ENCODE data around the gene ZYX.
A peak's percentile ranks its signal among the peaks of the same experiment; 100 is the strongest.
"Not testable (repeated sequence)": the region's sequence is repeated elsewhere in the genome, so short reads cannot be mapped to it uniquely, and the experiment has no call there.

ZYX gene

GRCh38 chr7:143387156-143387975, 6.2 kb downstream of the ZYX start:
- DNase-seq, result no peak

DNA sequence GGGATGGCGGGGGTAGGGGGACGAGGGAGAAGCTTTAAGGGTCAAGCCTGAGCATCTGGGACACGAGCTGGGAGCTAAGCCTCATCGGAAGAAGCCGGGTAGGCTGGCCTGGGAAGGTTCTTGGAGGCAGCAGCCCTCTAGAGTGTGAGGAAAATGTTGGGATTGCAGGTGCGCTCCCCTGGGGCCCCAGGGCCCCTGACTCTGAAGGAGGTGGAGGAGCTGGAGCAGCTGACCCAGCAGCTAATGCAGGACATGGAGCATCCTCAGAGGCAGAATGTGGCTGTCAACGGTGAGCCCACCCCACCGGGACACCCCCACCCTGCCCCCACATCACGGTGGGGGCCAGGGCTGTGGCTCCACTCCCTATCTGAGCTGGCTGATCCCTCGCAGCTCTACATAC, 6.9 kb downstream of the ZYX start:
- DNase-seq, result no peak

DNA sequence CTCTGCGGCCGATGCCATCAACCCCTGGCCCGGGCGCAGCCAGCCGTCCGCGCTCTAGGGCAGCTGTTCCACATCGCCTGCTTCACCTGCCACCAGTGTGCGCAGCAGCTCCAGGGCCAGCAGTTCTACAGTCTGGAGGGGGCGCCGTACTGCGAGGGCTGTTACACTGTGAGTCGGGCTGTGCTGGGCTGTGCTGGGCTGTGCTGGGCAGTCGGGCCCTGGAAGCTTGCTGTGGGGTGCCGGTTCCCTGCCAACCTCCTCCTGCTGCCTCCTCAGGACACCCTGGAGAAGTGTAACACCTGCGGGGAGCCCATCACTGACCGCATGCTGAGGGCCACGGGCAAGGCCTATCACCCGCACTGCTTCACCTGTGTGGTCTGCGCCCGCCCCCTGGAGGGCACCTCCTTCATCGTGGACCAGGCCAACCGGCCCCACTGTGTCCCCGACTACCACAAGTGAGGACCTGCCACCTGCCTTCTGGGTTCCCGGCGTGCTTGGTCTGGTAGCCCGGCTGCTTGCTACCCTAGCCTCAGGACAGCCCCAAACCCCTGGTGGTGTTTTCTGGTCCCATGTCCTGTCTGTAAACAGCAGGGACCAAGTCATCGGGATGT, 7.5 kb downstream of the ZYX start:
- no peak for DNase-seq

DNA sequence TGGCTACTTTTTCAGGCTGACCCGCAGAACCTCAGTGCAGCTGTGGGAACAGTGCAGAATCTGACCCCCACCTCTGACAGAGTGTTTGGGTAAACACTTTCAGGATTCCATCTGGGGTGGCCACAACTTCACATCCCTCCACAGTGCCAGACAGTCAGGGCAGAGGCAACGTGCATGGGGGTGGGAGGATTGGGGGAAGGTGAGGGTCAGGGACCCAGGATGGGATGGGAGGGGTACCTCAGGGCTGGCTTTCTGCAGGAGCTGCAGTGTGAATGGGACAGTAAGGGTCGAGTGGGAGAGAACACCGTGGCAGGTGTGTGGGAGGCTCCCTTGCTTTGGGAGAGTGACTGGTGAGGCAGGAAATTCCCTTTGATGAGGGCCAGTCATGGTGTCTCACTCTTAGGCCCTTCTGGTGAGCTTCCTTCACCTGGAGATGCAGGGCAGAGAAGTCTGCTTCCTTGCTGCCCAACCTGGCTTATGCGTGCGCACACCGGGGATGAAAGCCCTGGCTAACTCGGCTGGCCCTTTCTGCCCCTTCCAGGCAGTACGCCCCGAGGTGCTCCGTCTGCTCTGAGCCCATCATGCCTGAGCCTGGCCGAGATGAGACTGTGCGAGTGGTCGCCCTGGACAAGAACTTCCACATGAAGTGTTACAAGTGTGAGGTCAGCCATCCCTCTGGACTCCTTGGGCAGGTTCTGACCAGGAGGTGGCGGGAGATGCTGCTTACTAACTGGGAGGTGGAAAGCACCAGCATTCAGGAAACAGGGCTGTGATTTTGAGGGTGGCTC, 8.4 kb downstream of the ZYX start:
- no peak for DNase-seq

DNA sequence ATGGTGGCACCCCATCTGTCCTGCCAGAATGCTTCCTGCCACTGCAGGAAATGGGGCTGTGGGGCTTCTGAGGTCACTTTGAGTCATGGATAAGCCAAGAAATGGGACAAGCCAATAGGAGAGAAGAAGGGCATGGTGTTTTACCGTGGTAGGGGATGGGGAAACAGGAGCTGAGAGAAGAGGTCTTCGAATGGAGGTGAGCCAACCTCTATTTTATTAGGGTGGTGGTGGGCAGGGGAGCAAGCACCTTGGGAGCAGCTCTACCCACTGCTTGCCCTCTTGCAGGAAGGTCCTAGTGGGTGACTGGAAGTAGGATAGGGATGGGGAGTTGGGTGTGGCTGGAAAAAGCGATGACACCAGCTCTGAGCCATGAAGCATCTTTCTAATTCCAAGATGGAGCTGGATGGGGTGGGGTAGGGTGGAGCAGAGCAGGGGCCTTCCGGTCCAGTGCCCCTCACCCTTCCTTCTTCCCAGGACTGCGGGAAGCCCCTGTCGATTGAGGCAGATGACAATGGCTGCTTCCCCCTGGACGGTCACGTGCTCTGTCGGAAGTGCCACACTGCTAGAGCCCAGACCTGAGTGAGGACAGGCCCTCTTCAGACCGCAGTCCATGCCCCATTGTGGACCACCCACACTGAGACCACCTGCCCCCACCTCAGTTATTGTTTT, 9.1 kb downstream of the ZYX start:
- DNase-seq, result no peak

- DNase-seq, result no peak
These were observed 9.7 kb downstream of the ZYX start for GRCh38 chr7:143390773-143391317.

- DNase-seq, result no peak
These were observed 10.6 kb downstream of the ZYX start for GRCh38 chr7:143391462-143392404.

DNA sequence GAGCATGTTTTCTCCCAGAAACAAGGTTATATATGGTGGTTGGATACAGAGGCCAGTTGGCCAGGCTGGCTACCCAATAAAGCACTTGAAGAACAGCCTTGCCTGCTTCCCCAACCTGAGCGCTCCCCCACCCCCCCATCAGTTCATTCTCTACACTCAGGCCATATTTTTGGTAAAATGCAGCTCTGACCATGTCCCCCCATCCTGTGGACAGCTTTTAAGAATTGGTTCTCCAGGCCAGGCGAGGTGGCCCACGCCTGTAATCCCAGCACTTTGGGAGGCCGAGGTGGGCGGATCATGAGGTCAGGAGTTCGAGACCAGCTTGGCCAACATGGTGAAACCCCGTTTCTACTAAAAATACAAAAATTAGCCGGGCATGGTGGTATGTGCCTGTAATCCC, 11.3 kb downstream of the ZYX start:
- not testable (repeated sequence) for DNase-seq

GRCh38 chr7:143392875-143393266, 11.7 kb downstream of the ZYX start:
- DNase-seq, result no peak

DNA sequence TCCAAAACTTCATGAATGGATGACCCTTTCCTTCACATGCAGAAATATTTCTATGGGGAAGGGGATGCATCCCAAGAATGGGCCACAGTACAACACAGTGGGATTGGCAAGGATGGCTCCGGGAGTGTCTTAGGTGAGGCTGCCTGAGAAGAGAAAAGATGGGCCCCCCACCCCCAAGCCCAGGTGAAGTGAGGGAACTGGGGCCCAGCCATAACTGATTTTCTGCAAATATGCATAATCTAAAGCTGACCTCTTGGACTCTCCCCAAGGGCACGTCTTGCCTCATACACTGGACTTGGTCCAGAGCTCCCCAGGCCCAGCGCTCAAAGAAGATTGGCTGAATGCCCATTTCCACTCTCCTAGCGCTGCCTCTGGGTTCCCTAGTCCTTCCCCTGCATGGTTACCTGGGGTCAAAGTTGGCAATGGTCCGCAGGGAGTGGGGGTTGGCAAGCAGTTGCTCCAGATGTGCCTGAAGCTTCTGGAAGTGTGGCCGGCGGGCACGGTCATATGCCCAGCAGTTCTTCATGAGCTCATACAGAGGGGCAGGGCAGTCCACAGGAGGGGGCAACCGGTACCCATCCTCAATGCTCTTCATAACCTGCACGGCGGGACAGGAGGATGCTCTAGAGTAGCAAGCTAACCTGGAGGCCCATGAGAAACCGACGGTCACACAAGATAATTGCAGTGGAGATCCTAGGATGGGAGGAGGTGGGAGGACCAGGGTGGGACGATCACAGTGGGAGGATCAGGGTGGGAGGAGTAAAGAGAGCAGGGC, 12.3 kb downstream of the ZYX start:
- no peak for DNase-seq

DNA sequence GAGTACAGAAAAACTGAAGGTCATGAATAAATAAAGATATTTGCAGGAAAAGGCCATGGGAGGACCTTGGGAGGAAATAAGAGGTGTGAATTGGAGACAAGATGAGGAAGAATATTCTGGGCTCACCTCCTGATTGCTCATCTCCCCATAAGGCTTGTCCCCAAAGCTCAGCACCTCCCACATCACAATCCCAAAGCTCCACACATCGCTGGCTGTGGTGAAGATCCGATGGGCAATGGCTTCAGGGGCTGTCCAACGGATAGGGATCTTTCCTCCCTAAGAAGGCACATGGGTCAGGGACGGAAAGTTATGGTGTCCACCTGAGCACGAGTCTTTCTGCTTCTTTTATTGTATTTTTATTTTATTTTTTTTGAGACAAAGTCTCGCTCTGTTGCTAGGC, 12.9 kb downstream of the ZYX start:
- DNase-seq, result no peak

GRCh38 chr7:143394777-143395176, 13.6 kb downstream of the ZYX start:
- no peak for DNase-seq

DNA sequence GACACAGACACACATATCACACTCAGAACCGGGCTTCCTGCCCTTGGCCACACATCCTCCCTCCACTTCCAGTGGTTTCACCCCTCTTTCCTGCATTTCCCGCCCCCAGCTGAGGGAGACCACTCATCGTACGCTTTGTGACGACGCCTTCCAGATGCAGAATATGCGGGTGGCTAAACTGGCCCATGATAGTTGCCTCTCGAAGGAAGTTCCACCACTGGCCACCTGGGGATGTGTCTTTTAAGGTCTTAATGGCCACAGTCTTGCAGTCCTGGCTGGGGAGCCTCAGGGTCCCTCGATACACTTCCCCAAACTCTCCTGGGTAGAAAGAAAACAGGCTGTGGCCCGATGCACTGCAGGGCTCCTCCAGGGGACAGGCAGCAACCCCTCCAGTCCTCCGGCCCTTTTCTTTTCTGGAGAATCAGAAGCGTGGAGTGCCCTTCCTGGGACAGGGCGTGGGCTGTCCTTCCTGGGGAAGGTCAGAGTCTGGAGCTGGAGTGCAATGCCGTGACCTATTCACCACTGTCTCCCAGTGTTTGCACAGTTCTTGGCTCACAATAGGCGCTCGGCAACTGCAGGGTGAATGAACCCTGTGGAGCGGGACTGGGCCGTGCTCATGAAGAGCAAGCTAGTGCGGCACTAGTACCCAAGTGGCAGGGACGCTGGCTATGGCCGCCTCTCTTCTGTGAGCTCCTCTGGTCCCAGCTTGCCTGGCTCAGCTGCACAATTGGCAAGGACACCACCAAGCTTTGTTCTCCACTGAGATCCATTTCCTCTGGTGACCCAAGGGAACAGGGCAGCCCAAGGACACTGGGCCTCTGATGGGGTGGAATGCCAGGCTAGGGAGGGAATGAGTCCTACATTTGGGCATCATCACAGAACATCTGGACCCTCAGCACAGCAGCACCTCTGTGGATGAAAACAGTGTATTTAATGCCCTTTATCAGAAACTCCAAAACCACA, 14.3 kb downstream of the ZYX start:
- DNase-seq, result peak; percentile 25

- DNase-seq, result no peak
These were observed 15.0 kb downstream of the ZYX start for GRCh38 chr7:143396182-143396581.

DNA sequence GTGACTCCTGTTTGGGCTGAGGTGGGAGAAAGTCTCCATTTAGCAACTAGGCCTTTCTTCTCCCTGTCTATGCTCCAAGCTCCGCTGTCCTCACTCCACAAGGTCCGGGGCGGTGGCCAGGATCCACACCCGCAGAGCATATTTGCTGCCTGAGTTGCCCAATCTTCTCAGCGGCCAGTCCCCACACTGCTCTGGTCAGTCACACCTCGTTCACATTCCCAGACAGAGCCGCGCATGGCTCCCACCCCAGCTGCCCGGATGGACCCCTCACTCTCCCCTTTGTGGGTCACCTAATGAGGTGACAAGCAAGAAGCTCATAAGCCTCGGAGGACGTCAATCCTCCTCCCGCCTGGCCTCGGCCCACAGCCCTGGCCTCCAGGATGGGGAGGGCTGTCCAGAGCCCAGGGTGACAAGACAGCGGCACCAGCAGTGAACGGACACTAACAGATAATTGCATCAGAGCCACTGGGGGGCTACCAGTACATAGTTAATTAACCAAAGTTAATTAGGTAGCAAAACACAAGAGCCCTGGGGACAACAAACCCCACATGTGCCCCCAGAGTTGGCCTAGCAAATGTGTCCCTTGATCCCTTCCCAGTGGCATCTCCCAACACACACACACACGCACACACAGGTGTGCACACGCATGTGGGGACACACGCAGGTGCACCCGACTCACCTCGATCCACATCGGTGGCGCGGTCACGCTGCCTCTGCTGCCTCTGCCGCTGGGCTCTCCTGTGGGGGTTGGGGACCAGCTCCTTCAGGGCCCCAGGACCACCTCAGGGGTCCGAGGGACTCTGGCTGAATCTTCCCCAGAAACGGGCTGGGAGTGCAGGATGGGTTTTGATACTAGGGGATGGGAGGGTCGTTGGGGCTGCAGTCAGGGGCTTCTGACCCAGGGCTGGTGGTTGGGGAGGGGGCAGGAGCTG, 15.7 kb downstream of the ZYX start:
- DNase-seq, result no peak

DNA sequence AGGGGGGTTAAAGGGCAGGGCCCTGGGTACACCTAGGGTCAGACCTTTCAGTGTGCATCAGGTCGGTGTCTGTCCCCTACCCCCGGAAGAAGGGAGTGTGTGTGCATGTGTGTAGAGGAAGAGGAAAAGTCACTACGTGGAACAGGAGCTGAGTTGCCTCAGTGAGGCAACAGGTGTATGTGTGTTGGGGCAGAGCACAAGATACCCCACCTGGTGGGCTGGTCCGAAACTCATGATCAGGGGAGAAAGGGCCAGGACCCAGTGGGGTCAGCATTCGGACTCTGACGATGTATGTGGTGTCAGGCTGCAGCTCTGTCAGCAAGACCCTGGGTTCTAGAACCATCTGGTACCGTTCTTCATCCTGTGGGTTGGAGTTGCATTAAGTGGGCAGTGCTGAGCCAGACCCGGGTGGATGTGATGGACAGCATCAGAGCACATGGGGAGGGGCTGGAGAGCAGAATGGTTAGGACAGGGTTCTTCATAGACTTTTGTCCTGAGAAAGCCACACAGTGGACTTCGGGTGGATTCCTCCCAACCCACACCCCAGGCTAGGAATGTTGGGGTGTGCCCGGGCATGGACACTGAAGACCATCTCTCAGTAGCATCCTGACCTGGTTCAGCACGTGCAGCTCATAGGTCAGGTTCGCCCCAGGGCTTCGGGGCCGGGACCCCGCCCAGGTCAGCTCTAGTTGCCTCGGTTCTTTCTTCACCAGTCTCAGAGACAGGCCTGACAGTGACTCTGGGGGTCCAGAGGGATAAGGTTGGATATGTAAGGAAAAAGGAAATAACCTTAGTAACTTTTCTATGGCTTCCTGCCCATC, 16.8 kb downstream of the ZYX start:
- no peak for DNase-seq

DNA sequence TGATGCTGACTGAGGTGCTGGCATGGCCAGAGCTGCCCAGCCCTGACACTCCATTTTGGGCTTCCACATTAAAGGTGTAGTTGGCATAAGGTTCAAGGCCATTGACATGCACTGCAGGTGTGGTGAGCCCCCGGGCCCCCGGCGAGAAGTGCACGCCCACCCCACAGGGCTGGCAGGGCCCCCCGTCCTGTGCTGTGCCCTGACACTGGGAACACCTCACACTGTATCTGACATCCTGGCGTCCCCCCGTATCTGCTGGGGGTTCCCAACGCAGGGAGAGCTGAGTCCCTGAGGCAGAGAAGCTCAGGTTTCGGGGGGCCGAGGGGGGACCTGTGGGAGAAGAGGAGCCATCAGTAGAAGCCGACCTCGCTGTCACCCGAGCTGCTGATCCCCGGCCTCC, 17.5 kb downstream of the ZYX start:
- DNase-seq, result no peak

DNA sequence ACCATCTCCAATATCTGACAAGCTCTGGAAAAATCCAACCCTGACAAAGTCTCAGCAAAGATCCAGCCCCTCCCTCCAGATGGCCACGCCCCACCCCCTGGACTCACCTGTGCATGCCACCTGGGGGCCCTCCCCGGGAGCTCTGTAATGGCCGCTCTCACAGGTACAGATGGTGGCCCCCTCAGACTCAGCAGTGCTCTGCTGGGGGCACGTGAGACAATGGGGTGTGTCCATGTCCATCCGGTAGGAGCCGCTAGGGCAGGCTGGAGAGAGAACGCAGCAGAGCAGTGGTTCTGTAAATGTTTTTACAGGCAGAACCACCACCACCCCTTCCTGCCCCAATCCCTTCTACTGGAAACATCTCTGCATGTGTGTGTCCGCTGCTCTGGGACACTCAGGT, 18.0 kb downstream of the ZYX start:
- DNase-seq, result no peak
